Measurements from ENCODE around the gene KCNG4.

Gene KCNG4

GRCh38 chr16:84182680-84183571, 56.9 kb downstream of the KCNG4 start:
- no peak for DNase-seq (ENCODE audit: low spot score)

- DNase-seq (ENCODE audit: low spot score), result no peak
These were observed 57.7 kb downstream of the KCNG4 start for GRCh38 chr16:84182104-84182503.

DNA sequence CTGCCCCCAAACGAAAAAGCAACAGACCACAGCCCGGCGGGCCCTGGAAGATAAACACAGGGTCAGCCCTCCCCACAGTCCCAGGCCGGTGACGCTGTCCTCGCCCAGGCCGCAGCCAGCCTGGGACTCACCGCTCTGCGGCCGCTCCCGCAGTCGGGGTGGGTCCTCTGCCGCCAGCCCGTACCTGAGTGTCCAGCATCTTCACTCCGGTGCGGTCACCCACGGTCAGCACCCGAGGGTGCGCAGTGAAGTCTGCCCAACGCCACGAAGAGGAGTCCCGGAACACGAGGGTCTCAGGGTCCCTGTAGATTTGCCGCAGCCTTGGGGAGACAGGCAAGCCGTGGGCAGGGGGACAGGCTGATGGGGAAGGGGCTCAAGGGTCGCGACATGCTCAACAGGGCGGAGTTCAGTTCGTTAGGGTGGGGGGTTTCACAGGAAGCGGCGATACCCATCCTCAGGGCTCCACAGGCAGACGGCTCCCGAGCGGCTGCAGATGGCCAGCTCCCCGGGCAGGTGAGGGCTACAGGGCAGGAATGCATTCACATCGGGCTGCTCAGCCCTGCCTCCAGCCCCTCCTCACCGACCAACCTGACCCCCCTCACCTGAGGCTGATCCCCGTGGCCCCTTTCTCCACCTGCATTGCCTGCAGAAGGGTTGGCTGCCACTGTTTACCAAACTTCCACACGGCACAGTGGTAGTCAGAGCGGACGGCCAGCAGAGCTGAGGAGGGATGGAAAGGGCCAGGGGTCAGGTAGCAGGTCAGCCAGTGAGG, 58.5 kb downstream of the KCNG4 start:
- no peak for DNase-seq (ENCODE audit: low spot score)

- no peak for DNase-seq (ENCODE audit: low spot score)
These were observed 59.2 kb downstream of the KCNG4 start for GRCh38 chr16:84180519-84181140.

- no peak for DNase-seq (ENCODE audit: low spot score)
These were observed 60.0 kb downstream of the KCNG4 start for GRCh38 chr16:84179612-84180320.

DNA sequence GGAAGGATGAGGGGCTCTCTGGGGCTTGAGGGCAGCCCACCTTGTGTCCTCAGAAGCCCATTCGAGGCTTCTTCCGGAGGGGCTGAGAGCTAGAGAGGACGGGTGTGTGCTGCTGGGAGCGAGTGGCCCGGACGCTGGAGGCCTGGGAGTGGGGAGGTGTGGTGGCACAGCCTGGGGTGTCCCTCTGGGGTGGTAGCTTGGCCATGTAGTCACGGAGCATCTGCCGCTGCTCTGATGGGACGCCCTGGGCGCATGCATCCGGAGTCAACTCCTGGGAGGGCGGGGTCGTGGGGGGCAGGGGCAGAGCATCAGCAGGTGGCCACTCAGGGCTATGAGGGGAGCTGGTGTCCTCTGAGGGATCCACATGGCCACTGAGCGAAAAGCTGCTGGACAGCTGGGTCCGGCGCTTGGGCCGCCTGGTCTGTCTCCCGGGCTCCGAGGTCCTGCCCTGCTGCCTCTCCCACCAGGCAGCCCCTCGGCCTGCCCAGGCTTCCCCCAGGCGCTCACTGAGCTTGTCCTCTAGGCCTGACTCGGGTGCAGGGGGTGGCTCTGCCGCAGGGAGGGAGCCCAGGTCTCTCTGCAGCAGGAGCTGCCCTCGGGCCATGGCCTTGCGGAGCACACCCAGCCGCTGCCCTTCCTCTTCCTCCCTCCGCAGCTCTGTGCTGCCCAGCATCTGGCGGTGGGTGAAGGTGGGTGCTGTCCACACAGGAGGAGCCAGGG, 60.8 kb downstream of the KCNG4 start:
- no peak for DNase-seq (ENCODE audit: low spot score)

DNA sequence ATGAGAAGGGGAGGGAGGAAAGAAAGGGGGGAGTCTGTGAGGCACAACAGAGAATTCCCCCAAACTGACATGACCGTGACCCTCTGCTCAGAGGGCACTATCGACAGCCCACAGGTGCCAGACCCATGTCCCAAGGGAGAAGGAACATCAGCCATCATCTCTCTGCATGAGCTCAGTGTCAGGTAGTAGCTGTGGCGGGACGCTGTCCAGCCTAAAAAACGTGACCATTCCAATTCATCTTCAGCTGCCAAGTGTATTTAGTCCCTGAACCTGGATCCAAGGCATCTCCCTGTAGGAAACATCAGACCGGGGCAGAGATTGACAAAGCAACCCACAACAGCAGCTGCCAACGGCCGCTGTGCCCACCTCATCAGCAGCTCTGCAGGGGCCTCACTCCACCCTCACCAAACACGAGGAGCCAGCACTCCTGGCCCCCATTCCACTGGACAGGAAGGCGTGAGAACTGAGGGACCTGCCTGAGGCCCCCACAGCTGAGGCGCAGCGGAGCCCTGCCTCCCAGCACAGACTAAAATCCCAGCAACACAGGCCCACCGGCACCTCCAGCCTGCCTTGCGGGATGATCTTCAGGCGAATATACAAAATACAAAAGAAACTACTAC, 61.6 kb downstream of the KCNG4 start:
- no peak for DNase-seq (ENCODE audit: low spot score)

DNA sequence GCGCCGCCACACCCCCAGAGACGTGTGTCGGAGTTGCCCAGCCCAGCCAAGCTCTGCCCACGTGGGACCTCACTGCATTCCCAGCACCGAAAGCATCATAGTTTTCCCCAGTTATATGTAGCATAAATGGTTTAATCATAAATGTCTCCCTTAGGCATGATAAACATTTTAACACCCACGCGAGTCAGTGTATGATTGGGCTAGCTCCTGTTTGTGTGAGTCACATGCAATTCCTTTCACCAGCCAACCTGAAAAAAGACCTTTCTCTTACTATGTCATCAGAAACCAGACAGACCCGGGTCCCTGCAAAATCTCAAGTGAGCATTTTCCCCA, 62.1 kb downstream of the KCNG4 start:
- no peak for DNase-seq (ENCODE audit: low spot score)

- no peak for DNase-seq (ENCODE audit: low spot score)
These were observed 63.4 kb downstream of the KCNG4 start for GRCh38 chr16:84176192-84177053.

DNA sequence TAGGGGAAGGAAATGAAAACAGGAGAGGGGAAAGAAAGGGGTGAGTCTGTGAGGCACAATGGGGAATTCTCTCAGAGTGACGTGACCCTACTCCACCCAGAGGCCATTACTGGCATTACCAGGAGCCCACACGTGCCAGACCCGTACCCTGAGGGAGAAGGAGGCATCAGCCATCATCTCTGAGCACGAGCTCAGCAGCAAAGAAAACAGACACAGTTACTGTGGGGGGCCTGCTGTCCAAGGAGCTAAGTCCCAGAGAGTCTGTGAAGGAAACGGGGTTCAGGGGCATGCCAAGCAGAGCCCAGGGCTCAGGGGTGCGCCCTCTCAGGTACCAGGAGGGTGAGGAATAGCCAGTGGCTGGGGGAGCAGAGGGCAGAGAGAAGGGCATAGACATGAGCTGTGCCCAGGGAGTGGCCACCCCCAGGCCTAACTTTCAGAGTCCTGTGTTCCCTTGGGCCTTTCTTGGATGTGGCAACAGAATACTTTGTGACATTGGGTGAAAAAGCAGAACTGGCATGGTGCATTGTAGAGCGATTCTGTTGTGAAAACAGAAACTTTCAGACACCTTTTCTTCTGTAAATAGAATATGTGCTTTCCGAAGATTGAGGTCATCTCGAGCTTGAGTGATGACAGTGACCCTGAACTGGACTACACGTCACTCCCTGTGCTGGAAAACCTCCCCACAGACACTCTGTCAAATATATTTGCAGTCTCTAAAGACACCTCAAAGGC, 64.3 kb downstream of the KCNG4 start:
- DNase-seq (ENCODE audit: low spot score), result no peak

DNA sequence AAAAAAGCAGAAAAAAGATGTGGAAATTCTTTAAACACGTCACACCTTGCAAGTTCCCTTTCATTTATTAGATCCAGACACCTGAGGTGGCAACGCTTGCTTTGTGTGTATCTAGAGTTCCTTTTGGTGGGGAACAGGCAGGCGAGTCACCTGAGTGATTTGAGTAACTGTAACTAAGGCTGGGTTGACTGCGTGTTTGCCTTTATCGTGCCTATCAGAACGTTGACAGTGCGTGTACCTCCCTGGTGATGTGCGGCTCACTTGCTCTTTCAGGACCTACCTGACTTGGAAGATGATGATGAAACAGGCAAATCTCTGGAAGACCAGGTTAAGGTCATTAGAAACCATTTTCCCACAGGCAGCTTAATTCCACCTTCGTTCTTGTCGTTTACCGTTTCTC, 65.4 kb downstream of the KCNG4 start:
- DNase-seq (ENCODE audit: low spot score), result no peak

GRCh38 chr16:84169765-84170310, 70.0 kb downstream of the KCNG4 start:
- DNase-seq (ENCODE audit: low spot score), result no peak
